H9 (cell line): ENCODE data around the gene PRR33. TPM values are rescaled to one million over a fixed set of nuclear protein-coding genes. Genes with fewer than 3 reads are reported as not detected.
A peak's percentile ranks its signal among the peaks of the same experiment; 100 is the strongest.

Experiments
- DNase-seq: peaks from one replicate; pipeline ENCODE4 v3.0.0-alpha.2; 2017
- H2AFZ ChIP-seq: one replicate; pipeline ENCODE4 v1.6.1; 2013; ENCODE audit warnings: mild to moderate bottlenecking, low read length, control low read depth, moderate library complexity
- H2AK5ac ChIP-seq: 2 replicates; pipeline ENCODE4 v1.6.1; 2013; ENCODE audit warnings: low read length, control low read depth, mixed read lengths; ENCODE audit not compliant: insufficient read length
- H2BK120ac ChIP-seq: one replicate; pipeline ENCODE4 v1.6.1; 2013; ENCODE audit warnings: low read depth, mild to moderate bottlenecking, low read length, control low read depth, inconsistent platforms; ENCODE audit not compliant: poor library complexity, severe bottlenecking
- H2BK12ac ChIP-seq: 2 replicates; pipeline ENCODE4 v1.6.1; 2013; ENCODE audit warnings: low read length, control low read depth, mixed read lengths, low read depth; ENCODE audit not compliant: insufficient read length
- H2BK15ac ChIP-seq: 2 replicates; pipeline ENCODE4 v1.6.1; 2013; ENCODE audit warnings: low read depth, low read length, control low read depth
- H2BK20ac ChIP-seq: one replicate; pipeline ENCODE4 v1.6.1; 2013; ENCODE audit warnings: low read depth, mild to moderate bottlenecking, low read length, control low read depth, inconsistent platforms; ENCODE audit not compliant: poor library complexity, severe bottlenecking
- H2BK5ac ChIP-seq: 2 replicates; pipeline ENCODE4 v1.6.1; 2013; ENCODE audit warnings: low read length, control low read depth, mixed read lengths; ENCODE audit not compliant: insufficient read length
- H3K14ac ChIP-seq: 2 replicates; pipeline ENCODE4 v1.6.1; 2013; ENCODE audit warnings: low read length, control low read depth; ENCODE audit not compliant: insufficient read depth
- H3K18ac ChIP-seq: 2 replicates; pipeline ENCODE4 v1.6.1; 2013; ENCODE audit warnings: low read depth, mild to moderate bottlenecking, mixed read lengths, low read length, control low read depth; ENCODE audit not compliant: insufficient read length
- H3K23ac ChIP-seq: 2 replicates; pipeline ENCODE4 v1.6.1; 2013; ENCODE audit warnings: low read length, control low read depth, mixed read lengths, low read depth; ENCODE audit not compliant: insufficient read length
- H3K23me2 ChIP-seq: 2 replicates; pipeline ENCODE4 v1.6.1; 2013; ENCODE audit warnings: low read depth, mild to moderate bottlenecking, mixed read lengths, low read length, control low read depth; ENCODE audit not compliant: insufficient read length, poor library complexity, severe bottlenecking
- H3K27ac ChIP-seq: 2 replicates; pipeline ENCODE4 v1.5.1; 2013; ENCODE audit warnings: low read length, control low read depth, mixed read lengths, low read depth; ENCODE audit not compliant: insufficient read length
- H3K27me3 ChIP-seq: 2 replicates; pipeline ENCODE4 v1.6.1; 2013; ENCODE audit warnings: low read length, control low read depth, inconsistent platforms; ENCODE audit not compliant: insufficient read depth
- H3K4ac ChIP-seq: 2 replicates; pipeline ENCODE4 v1.6.1; 2013; ENCODE audit warnings: low read depth, mild to moderate bottlenecking, control low read depth, inconsistent platforms, low read length, moderate library complexity
- H3K4me1 ChIP-seq: 2 replicates; pipeline ENCODE4 v1.6.1; 2013; ENCODE audit warnings: low read length, control low read depth, inconsistent platforms; ENCODE audit not compliant: insufficient read depth
- H3K4me2 ChIP-seq: 2 replicates; pipeline ENCODE4 v1.6.1; 2013; ENCODE audit warnings: low read length, control low read depth, mixed read lengths; ENCODE audit not compliant: insufficient read length, insufficient read depth
- H3K56ac ChIP-seq: 2 replicates; pipeline ENCODE4 v1.6.1; 2013; ENCODE audit warnings: low read depth, mild to moderate bottlenecking, mixed read lengths, low read length, control low read depth; ENCODE audit not compliant: insufficient read length
- H3K79me1 ChIP-seq: 2 replicates; pipeline ENCODE4 v1.6.1; 2013; ENCODE audit warnings: low read depth, mild to moderate bottlenecking, moderate library complexity, low read length, control low read depth, inconsistent platforms; ENCODE audit not compliant: insufficient read depth, poor library complexity, severe bottlenecking
- H3K79me2 ChIP-seq: 2 replicates; pipeline ENCODE4 v1.6.1; 2013; ENCODE audit warnings: low read length, control low read depth, inconsistent platforms; ENCODE audit not compliant: insufficient read depth
- H3K9ac ChIP-seq: 2 replicates; pipeline ENCODE4 v1.6.1; 2013; ENCODE audit warnings: low read length, control low read depth, mixed read lengths; ENCODE audit not compliant: insufficient read length; ENCODE audit errors: extremely low read depth
- H3K9me3 ChIP-seq: one replicate; pipeline ENCODE4 v1.6.1; 2013; ENCODE audit warnings: low read depth, low read length, inconsistent platforms; ENCODE audit not compliant: control insufficient read depth
- H3T11ph ChIP-seq: one replicate; pipeline ENCODE4 v1.6.1; 2013; ENCODE audit warnings: mild to moderate bottlenecking, low read length, control low read depth, inconsistent platforms
- H4K20me1 ChIP-seq: one replicate; pipeline ENCODE4 v1.6.1; 2013; ENCODE audit not compliant: control insufficient read depth, insufficient read length, insufficient read depth
- H4K5ac ChIP-seq: 2 replicates; pipeline ENCODE4 v1.6.1; 2013; ENCODE audit warnings: low read depth, mild to moderate bottlenecking, mixed read lengths, low read length, control low read depth; ENCODE audit not compliant: insufficient read length
- H4K8ac ChIP-seq: replicated peaks from 2 replicates; pipeline ENCODE4 v1.6.1; 2013; ENCODE audit warnings: low read length, control low read depth, mixed read lengths, low read depth; ENCODE audit not compliant: insufficient read length
- H4K91ac ChIP-seq: 2 replicates; pipeline ENCODE4 v1.6.1; 2013; ENCODE audit warnings: low read depth, mild to moderate bottlenecking, moderate library complexity, mixed read lengths, low read length, control low read depth; ENCODE audit not compliant: insufficient read length
- H3K27ac Mint-ChIP-seq, 3 experiments: 2 replicates in 2 of 3; 3 replicates in 1 of 3; pipeline ENCODE4 v1.8.0; 2020 to 2021; ENCODE audit warnings: mixed read lengths in 3 of 3, mild to moderate bottlenecking in 1 of 3, moderate library complexity in 1 of 3
- H3K27me3 Mint-ChIP-seq: 2 replicates; pipeline ENCODE4 v1.8.0; 2021; ENCODE audit warnings: low read depth, mild to moderate bottlenecking, moderate library complexity, mixed read lengths
- H3K36me3 Mint-ChIP-seq, 3 experiments: 2 replicates in 2 of 3; 3 replicates in 1 of 3; pipeline ENCODE4 v1.8.0; 2020 to 2021; ENCODE audit warnings: low read depth in 3 of 3, mixed read lengths in 3 of 3; ENCODE audit not compliant: insufficient read depth in 1 of 3
- H3K4me1 Mint-ChIP-seq, 2 experiments: 2 replicates each; pipeline ENCODE4 v1.8.0; 2020; ENCODE audit warnings: mixed read lengths in 2 of 2
- H3K4me3 Mint-ChIP-seq, 2 experiments: 2 replicates in 1 of 2; 3 replicates in 1 of 2; pipeline ENCODE4 v1.8.0; 2020 to 2021; ENCODE audit warnings: mild to moderate bottlenecking in 2 of 2, mixed read lengths in 2 of 2, moderate library complexity in 1 of 2
- H3K9me3 Mint-ChIP-seq, 2 experiments: 2 replicates in 1 of 2; 3 replicates in 1 of 2; pipeline ENCODE4 v1.8.0; 2020; ENCODE audit warnings: mild to moderate bottlenecking in 2 of 2, mixed read lengths in 2 of 2, moderate library complexity in 1 of 2
- CTCF ChIP-seq: fragments of 200-600 bp; sonication (generic); conservative IDR thresholded peaks from 3 replicates; pipeline ENCODE4 v1.8.0; 2021; ENCODE audit warnings: antibody characterized with exemption, mild to moderate bottlenecking
- WGBS: extraction: QIAGEN DNeasy Blood & Tissue Kit; methylation state at CpG from one replicate; pipeline ENCODE4 v1.1.7; 2013; ENCODE audit warnings: missing lambda C conversion rate, low lambda C conversion rate, mixed read lengths; ENCODE audit not compliant: insufficient read length; ENCODE audit errors: extremely low coverage; 5-methylcytosine and 5-hydroxymethylcytosine counted together
- total RNA-seq: library from RNA; stranded (reverse); gene quantifications from 2 replicates; pipeline ENCODE4 v1.2.1, GENCODE V29; 2021

The PRR33 gene
- total RNA-seq, 1 experiment from 2014 or later, result not detected

GRCh38 chr11:1843796-1844195 lies 47.9 kb downstream of the PRR33 start:
- Histone ChIP-seq H2AFZ (no peak overlapping the region), H3K79me1 (no peaks in the 10 kb centered on the region), H3K4ac (no peak overlapping the region), H3T11ph (no peak overlapping the region), H3K14ac (no peak overlapping the region; the same call in 1 of the 2 replicates), H3K56ac (no peak overlapping the region), H2AK5ac (no peak overlapping the region), H4K5ac (no peak overlapping the region), H4K20me1 (no peaks in the 10 kb centered on the region), H2BK20ac (no peak overlapping the region), H4K8ac (no peak overlapping the region), H3K4me1 (no peaks in the 10 kb centered on the region), H3K9ac (no peak overlapping the region), H2BK120ac (no peak overlapping the region), H2BK12ac (no peak overlapping the region), H2BK15ac (no peak overlapping the region), H3K79me2 (no peaks in the 10 kb centered on the region), H2BK5ac (no peak overlapping the region), H4K91ac (no peak overlapping the region), H3K27me3 (no peaks in the 10 kb centered on the region), H3K18ac (peak overlapping the region; percentile 18), H3K27ac (no peak overlapping the region), H3K23me2 (no peaks in the 10 kb centered on the region), H3K23ac (no peak overlapping the region), H3K9me3 (no peaks in the 10 kb centered on the region), H3K4me2 (no peak overlapping the region)
- Mint-ChIP-seq H3K4me3 (no peak overlapping the region), H3K36me3 (no peaks in the 10 kb centered on the region), H3K27ac (peak overlapping the region in 2 of 3 experiments; percentile 0 to 48; a peak in 1 of 7 replicates), H3K27me3 (peaks cover 20% of the 10 kb centered on the region), H3K9me3 (no peaks in the 10 kb centered on the region), H3K4me1 (peaks cover 0 to 4% of the 10 kb centered on the region in 2 experiments; a peak in 1 of 4 replicates)
- DNase-seq, result no peak
- WGBS, result no CpG with 5 or more reads among the region's 8 CpGs
- TF ChIP-seq CTCF, result no peak
